Measurements from ENCODE around the gene PRKAB1. TPM values are rescaled to one million over a fixed set of nuclear protein-coding genes. Genes with fewer than 3 reads are reported as not detected.
"Not testable (repeated sequence)": the region's sequence is repeated elsewhere in the genome, so short reads cannot be mapped to it uniquely, and the experiment has no call there.

The PRKAB1 gene
- total RNA-seq, 2 donors from 2014 or later, result 19.0 to 31.9 TPM

DNA sequence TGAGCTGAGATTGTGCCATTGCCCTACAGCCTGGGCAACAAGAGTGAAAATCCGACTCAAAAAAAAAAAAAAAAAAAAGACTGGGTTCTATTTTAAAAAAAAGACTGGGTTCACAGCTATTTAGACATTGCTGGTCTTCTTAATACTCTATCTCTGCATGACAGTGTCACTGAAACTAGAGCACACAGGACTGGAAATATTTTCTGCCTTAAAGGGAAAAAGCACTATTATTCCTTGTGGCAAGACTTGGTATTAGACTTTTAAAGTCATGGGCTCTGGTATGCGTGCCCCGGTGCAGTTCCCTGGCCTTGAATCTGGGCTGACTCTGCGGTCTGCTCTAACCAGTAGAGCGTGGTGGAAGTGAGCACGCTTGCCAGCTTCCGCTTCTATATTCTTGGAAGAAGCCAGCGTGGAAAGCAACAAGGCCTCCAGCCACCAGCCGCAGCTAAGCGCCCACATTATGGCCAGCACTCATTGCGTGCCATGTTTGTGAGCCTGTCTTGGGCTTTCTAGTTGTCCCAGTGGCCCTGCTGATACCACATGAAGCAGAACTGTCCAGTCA, 31.3 kb downstream of the PRKAB1 start:
- no peak overlapping the region for H3K27ac ChIP-seq
- no peaks in the 10 kb centered on the region for H3K27me3 ChIP-seq (replicated peaks; ENCODE audit: insufficient read depth)
- TF ChIP-seq, protein P1, sequence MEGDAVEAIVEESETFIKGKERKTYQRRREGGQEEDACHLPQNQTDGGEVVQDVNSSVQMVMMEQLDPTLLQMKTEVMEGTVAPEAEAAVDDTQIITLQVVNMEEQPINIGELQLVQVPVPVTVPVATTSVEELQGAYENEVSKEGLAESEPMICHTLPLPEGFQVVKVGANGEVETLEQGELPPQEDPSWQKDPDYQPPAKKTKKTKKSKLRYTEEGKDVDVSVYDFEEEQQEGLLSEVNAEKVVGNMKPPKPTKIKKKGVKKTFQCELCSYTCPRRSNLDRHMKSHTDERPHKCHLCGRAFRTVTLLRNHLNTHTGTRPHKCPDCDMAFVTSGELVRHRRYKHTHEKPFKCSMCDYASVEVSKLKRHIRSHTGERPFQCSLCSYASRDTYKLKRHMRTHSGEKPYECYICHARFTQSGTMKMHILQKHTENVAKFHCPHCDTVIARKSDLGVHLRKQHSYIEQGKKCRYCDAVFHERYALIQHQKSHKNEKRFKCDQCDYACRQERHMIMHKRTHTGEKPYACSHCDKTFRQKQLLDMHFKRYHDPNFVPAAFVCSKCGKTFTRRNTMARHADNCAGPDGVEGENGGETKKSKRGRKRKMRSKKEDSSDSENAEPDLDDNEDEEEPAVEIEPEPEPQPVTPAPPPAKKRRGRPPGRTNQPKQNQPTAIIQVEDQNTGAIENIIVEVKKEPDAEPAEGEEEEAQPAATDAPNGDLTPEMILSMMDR (IDR thresholded peaks at IDR 0.05), result no peak
- no peaks in the 10 kb centered on the region for H3K36me3 ChIP-seq
- no peak for ATAC-seq (ENCODE audit: insufficient number of reproducible peaks, low FRiP score, low read depth)
- H3K4me1 ChIP-seq (ENCODE audit: control insufficient read depth in 1 of 2, low read depth in 2 of 2), result no peaks in the 10 kb centered on the region
- no peak overlapping the region for H3K4me3 ChIP-seq
- DNase-seq (ENCODE audit: low spot score), result no peak
- H3K9me3 ChIP-seq, result no peaks in the 10 kb centered on the region

DNA sequence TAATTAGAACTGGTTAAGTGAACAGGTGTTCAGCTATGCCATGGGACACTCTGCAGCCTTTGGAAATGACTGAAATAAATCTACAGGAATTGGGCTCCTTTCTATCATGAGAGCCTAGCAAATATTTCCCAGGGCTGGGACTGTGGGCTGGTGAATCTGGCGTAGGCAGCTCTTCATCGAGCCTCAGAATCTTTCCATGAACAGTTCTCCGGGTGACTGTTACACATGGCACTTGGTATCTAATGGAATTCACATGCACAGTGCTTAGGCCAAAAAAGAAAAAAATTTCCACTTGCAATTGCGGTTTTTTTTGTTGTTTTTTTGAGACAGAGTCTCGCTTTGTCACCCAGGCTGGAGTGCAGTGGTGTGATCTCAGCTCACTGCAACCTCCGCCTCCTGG, 32.1 kb downstream of the PRKAB1 start:
- TF ChIP-seq, protein P1 (IDR thresholded peaks at IDR 0.05), result no peak
- Histone ChIP-seq H3K27ac (no peak overlapping the region), H3K27me3 (replicated peaks; ENCODE audit: insufficient read depth) (no peaks in the 10 kb centered on the region), H3K4me1 (ENCODE audit: control insufficient read depth in 1 of 2, low read depth in 2 of 2) (no peaks in the 10 kb centered on the region), H3K9me3 (no peaks in the 10 kb centered on the region), H3K4me3 (no peak overlapping the region), H3K36me3 (no peaks in the 10 kb centered on the region)
- no peak for DNase-seq (ENCODE audit: low spot score)
- no peak for ATAC-seq (ENCODE audit: insufficient number of reproducible peaks, low FRiP score, low read depth)

DNA sequence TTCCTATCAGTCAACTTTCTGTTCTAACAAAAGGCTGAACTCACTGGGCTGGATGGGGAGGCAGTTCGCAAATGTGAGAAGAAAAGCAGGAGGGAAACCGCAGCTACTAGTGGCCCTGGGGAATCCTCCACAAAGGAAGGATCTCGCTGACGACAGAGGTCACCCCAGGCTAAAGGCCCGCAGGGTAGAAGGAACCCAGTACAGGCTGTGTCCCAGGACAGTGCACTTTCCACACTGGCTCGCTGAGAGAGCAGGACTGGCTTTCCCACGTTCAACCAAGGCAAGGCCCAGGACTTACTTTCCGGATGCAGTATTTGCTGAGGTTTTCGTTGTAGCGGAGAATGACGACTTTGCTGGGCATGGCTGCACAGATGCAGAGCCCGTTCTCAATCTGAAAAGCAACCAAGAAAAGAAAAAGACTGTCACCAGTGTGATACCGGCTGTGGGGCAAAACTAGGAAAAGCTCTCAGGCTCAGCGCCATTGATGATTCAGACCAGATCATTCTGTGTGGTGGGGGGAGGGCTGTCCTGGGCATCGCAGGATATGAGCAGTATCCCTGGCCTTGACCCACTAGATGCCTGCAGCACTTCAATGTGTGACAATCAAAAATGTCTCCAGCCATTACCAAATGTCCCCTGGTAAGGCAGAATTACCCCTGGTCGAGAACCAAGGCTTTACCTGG, 36.3 kb downstream of the PRKAB1 start:
- DNase-seq (ENCODE audit: low spot score) (no peak), ATAC-seq (ENCODE audit: insufficient number of reproducible peaks, low FRiP score, low read depth) (no peak)
- no peaks in the 10 kb centered on the region for H3K27me3 ChIP-seq (replicated peaks; ENCODE audit: insufficient read depth)
- H3K4me1 ChIP-seq (ENCODE audit: control insufficient read depth in 1 of 2, low read depth in 2 of 2), result no peaks in the 10 kb centered on the region
- H3K4me3 ChIP-seq, result no peak overlapping the region
- H3K9me3 ChIP-seq, result no peaks in the 10 kb centered on the region
- no peak overlapping the region for H3K27ac ChIP-seq
- TF ChIP-seq, protein P1 (IDR thresholded peaks at IDR 0.05), result no peak
- H3K36me3 ChIP-seq, result no peaks in the 10 kb centered on the region

DNA sequence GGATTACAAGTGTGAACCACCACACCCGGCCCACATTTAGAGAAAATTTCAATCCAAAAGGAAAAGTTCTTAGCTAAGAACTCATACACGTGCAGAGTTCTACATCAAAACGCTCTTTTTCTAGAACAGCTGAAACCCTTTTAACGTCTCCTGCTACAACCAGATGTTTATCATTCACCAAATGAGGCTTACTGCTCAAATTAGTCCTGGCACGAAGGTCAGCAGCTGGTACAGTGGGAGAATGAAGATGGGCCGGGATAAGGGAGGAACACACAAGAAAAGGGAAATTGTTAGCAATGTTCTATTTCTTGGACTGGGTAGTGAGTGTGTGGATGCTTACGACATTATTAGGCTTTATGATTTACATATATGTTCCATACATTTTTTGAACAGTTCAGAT, 37.2 kb downstream of the PRKAB1 start:
- no peaks in the 10 kb centered on the region for H3K27me3 ChIP-seq (replicated peaks; ENCODE audit: insufficient read depth)
- ATAC-seq (ENCODE audit: insufficient number of reproducible peaks, low FRiP score, low read depth), result no peak
- DNase-seq (ENCODE audit: low spot score), result no peak
- H3K36me3 ChIP-seq, result no peaks in the 10 kb centered on the region
- H3K4me1 ChIP-seq (ENCODE audit: control insufficient read depth in 1 of 2, low read depth in 2 of 2), result no peaks in the 10 kb centered on the region
- no peaks in the 10 kb centered on the region for H3K9me3 ChIP-seq
- no peak overlapping the region for H3K27ac ChIP-seq
- no peak overlapping the region for H3K4me3 ChIP-seq
- TF ChIP-seq, protein P1 (IDR thresholded peaks at IDR 0.05), result no peak

DNA sequence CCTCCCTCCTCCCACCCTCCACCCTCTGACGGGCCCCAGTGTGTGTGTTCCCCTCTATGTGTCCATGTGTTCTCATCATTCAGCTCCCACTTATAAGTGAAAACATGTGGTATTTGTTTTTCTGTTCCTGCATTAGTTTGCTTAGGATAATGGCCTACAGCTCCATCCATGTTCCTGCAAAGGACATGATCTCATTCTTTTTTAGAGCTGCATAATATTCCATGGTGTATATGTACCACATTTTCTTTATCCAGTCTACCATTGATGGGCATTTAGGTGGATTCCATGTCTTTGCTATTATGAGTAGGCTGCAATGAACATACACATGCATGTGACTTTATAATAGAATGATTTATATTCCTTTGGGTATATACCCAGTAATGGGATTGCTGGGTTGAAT, 38.5 kb downstream of the PRKAB1 start:
- H3K27ac ChIP-seq; ATAC-seq (ENCODE audit: insufficient number of reproducible peaks, low FRiP score, low read depth); DNase-seq (ENCODE audit: low spot score); H3K27me3 ChIP-seq (replicated peaks; ENCODE audit: insufficient read depth); H3K9me3 ChIP-seq; H3K4me1 ChIP-seq (ENCODE audit: control insufficient read depth in 1 of 2, low read depth in 2 of 2); H3K36me3 ChIP-seq; H3K4me3 ChIP-seq: not testable (repeated sequence)

All from thoracic aorta (tissue), 2 donors.